Stimulated activated CD4-positive, alpha-beta T cell treated with anti-CD3 and anti-CD28 coated beads, Interleukin-4, amount 100 ng/mL, for 1 hour (primary cell): ENCODE results near the gene WRNIP1.
A peak's percentile ranks its signal among the peaks of the same experiment; 100 is the strongest.
"Not testable (repeated sequence)": the region's sequence is repeated elsewhere in the genome, so short reads cannot be mapped to it uniquely, and the experiment has no call there.

Source experiments
- DNase-seq: peaks from one replicate; pipeline ENCODE4 v3.0.0-alpha.2; 2020

WRNIP1 gene

GRCh38 chr6:2741756-2742155 is 23.4 kb upstream of the WRNIP1 start:
- no peak for DNase-seq

- DNase-seq, result no peak
Observed at GRCh38 chr6:2743280-2744208, 21.6 kb upstream of the WRNIP1 start.

- DNase-seq, result no peak
Observed at GRCh38 chr6:2744209-2744771, 20.9 kb upstream of the WRNIP1 start.

- no peak for DNase-seq
Observed at GRCh38 chr6:2744778-2745177, 20.4 kb upstream of the WRNIP1 start.

GRCh38 chr6:2745246-2745645 is 19.9 kb upstream of the WRNIP1 start:
- DNase-seq, result no peak

- no peak for DNase-seq
Observed at GRCh38 chr6:2746557-2747061, 18.6 kb upstream of the WRNIP1 start.

- DNase-seq, result no peak
Observed at GRCh38 chr6:2748183-2748582, 17.0 kb upstream of the WRNIP1 start.

GRCh38 chr6:2749969-2750600 is 15.1 kb upstream of the WRNIP1 start:
- peak; percentile 70 for DNase-seq

GRCh38 chr6:2750832-2751231 is 14.4 kb upstream of the WRNIP1 start, which contains the start of gene MYLK4:
TSS of gene MYLK4 (minus strand) at chr6:2750922. CDS start at chr6:2749294, 1,628 bp downstream.
- no peak for DNase-seq

GRCh38 chr6:2751871-2752270 is 13.3 kb upstream of the WRNIP1 start:
- no peak for DNase-seq

- no peak for DNase-seq
Observed at GRCh38 chr6:2752477-2753109, 12.6 kb upstream of the WRNIP1 start.

GRCh38 chr6:2753110-2753489 is 12.1 kb upstream of the WRNIP1 start:
- DNase-seq, result no peak

GRCh38 chr6:2753743-2754142 is 11.4 kb upstream of the WRNIP1 start:
- no peak for DNase-seq

GRCh38 chr6:2754393-2754792 is 10.8 kb upstream of the WRNIP1 start:
- DNase-seq, result no peak

- DNase-seq, result no peak
Observed at GRCh38 chr6:2754911-2755310, 10.3 kb upstream of the WRNIP1 start.

GRCh38 chr6:2755456-2755855 is 9.7 kb upstream of the WRNIP1 start:
- no peak for DNase-seq

- DNase-seq, result no peak
Observed at GRCh38 chr6:2756241-2756640, 9.0 kb upstream of the WRNIP1 start.

- DNase-seq, result no peak
Observed at GRCh38 chr6:2756687-2757224, 8.4 kb upstream of the WRNIP1 start.

- DNase-seq, result no peak
Observed at GRCh38 chr6:2758980-2759379, 6.2 kb upstream of the WRNIP1 start.

- no peak for DNase-seq
Observed at GRCh38 chr6:2760882-2761842, 4.0 kb upstream of the WRNIP1 start.

- not testable (repeated sequence) for DNase-seq
Observed at GRCh38 chr6:2762868-2763267, 2.3 kb upstream of the WRNIP1 start.
